HG03442 (cell line): ENCODE results near the gene BCAS3.

Experiments used
- ATAC-seq: cut with Tn5 transposase; IDR thresholded peaks from one replicate; pipeline ENCODE4 v1.9.1; 2021; ENCODE audit warnings: mild to moderate bottlenecking, moderate library complexity; ENCODE audit not compliant: unreplicated experiment

The BCAS3 gene

DNA sequence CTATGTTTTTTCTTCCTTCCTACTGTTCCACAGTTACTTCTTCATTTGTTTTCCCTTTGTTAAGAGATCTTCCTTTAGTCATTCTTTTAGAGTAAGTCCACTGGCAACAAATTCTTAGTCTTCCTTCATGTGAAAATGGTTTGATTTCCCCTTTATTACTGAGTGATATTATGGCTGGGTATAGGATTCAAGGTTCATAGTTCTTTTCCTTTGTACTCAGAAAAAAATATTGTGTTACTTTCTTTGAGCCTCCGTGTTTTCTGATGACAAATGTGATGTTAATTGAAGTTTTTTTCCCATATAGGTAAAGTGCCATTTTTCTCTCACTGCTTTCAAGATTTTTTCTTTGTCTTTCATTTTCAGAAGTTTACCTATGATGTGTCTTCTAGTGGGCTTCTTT, 438.9 kb downstream of the BCAS3 start:
- no peak for ATAC-seq

DNA sequence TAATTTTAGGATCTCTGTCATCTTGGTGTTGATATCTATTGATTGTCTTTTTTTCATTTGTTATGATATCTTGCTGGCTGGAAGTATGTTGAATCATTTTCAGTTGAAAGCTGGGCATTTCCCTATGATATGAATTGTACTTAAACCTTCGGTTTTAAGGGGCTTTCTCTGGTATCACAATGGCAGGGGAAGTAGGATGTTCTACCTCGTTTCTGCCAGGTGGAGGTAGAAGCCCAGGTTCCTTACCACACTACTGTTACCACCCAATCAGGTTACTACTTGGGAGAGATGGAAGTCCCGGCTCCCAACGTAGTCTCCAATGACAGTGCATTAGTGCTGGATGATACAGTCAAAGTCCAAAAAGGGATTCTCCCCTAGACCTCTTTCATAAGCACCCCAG, 440.3 kb downstream of the BCAS3 start:
- no peak for ATAC-seq

DNA sequence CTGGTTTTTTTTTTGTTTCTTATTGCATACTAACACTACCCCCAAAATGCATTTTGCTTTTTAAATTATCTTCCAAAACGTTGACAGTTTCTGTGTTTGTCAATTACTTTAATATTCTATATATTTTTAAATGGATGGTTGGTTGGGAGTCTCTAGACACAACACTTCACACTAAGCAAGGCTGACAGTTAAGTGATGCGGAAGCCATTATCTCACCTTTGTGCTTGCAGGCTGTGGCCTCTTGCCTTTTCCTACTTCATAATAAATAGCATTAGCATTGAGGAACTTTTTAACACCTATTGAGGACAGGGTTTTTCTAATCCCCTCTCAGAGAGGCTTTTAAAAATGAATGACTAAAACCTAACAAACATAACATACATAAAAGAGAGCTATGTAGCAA, 441.2 kb downstream of the BCAS3 start:
- no peak for ATAC-seq

DNA sequence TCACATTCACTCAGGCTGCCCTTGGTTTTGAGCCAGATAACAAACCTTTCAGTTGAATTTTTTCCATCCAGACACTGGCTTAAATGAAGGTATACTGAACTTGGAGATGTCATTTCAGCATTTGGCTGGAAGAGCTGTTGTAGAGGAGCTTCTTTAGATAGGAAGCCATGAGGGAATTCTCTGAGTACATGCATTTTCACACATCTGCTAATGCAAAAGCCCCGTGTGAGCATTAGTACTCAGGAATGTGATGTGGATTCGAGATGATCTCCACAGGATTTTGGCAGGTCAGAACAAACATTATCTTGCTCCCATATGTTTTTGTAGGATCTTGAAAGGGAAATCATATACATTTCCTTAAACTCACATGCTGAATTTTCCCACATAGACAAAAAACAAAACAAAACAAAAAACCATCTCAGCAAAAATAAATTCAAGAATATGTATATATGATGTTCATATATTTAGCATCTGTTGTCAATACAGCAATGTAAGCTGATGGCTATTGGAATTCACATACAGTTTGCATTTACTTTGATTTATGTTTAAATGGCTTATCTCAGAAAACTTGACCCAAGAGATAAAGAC, 444.8 kb downstream of the BCAS3 start:
- ATAC-seq = no peak

DNA sequence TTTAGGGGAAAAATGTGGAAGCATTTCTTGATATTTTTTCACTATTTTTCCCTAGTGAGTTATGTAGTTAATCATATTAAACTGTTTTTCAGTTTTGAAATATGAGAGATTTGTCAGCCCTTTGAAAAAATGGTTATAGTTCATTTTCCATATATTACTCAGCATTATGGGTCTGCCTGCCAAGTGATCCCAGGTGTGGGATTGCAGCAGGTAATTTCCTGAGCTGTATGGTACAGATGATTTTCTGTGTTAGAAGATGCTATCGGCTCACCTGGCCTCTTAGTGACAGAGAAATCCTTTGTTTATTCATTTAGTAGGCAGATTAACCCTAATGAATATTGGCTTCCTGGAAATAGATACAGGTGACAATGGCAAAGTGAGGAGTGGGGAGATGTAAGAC, 446.9 kb downstream of the BCAS3 start:
- ATAC-seq = no peak

DNA sequence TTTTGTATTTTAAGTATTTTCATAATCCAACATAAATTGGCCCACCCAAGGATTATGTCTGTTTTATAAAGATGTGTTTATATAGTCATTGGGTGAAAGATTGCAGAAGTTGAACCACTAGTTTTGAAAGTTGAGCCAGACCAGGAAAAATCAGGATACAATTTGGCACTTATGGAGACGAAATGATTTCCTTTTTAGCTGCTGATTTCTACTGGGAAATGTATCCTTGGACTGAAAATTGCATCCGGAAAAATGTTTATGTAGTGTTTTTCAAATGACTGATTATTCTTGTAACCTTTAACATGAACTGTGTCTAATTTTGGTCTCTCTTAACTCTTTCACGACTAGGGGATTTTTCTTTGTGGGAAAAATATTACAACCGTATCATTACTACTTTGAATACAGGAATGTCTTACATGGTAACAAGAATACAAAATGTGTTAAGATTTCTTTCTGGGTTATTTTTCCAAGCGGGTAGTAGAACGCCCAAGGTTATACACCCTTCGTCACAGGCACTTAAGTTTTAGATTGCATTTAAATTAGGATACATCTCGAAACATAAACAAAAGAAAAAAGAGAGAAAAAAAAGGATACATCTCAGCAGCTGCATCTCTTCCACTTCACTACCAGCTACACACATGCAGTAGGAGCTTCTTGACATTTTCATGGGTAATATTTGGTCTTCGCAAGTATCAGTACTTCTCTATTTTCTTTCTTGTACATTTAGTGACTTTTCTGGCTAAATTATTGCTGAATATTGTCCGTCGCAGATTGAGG, 449.0 kb downstream of the BCAS3 start:
- no peak for ATAC-seq

DNA sequence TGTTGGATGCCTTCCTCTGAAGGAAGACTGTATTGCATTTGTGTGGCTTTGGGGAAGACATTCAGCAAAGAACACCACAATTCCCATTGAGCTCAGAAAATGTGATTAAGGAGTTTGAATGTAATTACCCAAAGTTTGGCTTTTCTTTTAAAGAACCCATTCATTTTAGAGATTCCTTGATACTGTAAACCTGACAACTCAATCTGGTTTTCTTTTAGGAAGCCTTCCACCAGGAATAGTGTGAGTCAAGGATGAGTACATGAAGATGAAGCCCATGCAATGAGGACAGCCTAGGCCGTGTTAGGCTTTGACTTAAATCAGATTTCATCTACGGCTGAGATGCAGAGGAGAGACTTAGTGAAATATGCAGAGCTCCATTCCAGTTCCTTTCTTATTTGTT, 450.3 kb downstream of the BCAS3 start:
- no peak for ATAC-seq

DNA sequence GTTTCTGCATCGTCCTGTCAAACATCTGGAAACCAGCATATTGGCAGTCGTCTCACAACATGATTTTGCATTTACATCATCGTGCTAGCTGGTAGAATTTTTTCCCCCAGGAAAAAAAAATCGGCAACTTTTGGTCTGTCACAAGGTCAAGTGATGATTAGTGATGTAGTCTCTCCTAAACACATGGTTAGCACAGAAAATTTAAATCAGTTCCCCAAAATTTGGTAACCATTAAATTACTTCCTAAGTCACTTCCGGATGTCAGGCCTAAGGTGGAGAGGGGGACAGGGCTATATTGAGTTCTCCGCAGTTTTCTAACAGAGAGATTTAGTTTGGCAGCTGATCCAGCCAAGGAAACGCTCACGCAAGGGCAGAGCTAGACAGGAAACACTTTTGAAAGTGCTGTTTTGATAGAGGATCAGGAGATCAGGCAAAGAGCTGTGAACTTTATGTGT, 451.0 kb downstream of the BCAS3 start:
- ATAC-seq = no peak

DNA sequence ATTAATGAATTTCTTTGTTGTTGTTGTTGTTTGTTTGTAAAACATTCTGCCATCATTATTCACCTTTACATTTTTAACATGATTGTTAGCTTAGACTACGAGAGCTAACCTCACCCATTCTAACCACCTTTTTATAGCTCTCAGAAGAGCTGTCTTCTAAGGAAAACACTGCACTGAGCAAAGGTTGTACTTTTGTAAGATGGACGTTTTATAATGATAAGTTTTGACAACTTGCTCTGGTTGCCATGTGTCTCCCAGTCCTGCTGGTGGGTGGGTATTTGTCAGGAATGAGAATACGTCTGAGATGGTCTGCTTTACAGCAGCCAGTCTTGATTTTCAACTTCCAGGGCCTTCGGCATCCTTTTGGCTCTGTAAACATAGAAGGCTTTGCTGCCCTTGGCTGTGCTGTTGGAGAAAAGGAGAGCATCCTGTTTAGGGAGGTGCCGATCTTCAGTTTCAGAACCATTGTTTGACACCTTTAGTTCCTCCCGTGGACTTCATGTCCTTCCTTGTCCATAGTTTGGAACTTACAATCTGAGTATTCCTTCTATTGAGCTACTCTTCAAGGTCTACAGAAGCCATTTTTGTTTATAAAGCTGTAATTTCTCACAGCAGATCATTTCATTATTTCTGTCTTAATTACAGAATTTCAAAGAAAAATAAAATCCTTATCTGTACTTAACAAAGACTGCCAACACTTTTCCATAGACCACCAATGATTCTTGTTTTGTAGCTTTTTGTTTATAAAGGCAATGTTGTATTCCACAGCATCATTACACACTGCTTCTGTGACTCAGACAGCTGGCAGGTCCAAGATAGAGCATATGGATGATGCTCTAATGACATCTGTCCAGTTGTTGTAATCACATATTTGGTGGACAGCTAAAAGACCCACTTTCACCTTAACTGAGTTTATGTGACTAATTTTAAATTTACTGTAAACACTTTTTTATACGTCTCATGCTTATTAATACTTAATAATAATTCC, 451.9 kb downstream of the BCAS3 start:
- no peak for ATAC-seq

DNA sequence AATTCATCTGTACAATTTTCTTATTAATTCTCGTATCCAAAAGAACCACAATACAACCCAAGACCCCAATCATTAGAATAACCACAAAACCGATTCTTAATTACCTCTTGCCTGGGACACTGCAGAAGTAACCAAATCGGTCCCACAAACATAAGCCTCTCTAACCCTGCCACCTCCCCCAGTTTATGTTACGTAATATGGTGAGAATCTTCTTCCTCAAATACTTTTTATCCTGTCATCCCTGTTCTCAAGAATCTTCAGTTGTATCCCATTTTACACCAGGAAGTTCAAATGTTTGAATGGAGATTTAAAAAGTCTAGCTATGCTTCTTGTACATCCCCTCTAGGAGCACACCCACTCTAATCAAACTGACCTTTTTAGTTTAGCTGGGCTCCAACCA, 452.7 kb downstream of the BCAS3 start:
- ATAC-seq = no peak

DNA sequence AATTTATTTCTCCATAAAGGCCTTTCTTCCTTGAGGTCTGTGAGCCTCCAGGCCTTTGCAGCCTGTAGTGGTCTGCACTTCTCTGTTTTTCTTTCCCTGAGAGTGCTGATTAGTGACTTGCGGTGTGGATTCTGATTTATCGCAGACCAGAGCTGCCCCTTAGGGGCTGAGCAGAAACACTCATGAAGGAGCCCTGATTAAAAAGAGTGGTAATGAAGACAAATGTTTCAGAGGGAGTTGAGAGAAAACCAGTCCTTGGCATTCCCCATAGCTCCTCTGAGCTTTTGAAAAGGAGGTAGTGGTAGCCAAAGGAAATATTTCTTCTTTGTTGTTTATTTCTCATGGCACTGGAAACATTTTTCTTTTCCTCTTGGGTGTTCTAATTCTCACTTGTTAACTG, 453.9 kb downstream of the BCAS3 start:
- no peak for ATAC-seq

DNA sequence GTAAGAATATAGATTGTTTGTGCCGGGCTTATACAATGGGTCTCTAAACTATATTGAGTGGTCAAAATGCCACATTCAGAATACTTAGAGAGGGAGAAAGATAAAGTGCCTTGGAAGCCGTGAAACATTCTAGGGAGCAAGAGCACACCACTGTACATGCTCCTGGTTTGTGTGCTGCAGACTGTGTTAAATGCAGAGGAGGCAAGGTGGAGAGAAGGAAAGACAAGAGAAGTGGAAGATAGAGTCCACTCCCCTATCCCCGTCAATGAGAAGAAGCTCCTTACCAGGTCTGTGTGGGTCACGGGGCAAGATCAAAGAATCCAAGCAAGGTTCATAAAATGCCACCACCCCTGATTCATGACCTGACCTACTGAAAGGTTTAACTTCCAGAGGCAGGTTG, 454.9 kb downstream of the BCAS3 start:
- no peak for ATAC-seq

DNA sequence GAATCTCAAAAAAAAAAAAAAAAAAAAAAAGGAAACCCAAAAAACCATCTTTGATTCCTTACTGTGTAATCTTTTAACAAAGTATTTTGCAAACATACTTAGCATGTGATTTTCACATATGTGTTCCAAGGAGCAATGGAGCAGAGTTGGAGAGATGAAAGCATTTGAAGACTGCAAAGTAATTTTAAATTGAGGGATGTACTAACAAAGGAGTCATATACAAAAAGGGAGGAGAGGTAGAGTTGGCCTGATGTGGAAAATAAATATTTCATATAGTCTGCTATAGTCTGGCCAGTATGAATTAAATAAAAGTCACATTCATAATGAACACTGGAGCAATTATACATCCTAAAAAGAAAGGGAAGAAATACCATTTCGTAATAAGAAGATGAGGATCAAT, 456.2 kb downstream of the BCAS3 start:
- no peak for ATAC-seq

DNA sequence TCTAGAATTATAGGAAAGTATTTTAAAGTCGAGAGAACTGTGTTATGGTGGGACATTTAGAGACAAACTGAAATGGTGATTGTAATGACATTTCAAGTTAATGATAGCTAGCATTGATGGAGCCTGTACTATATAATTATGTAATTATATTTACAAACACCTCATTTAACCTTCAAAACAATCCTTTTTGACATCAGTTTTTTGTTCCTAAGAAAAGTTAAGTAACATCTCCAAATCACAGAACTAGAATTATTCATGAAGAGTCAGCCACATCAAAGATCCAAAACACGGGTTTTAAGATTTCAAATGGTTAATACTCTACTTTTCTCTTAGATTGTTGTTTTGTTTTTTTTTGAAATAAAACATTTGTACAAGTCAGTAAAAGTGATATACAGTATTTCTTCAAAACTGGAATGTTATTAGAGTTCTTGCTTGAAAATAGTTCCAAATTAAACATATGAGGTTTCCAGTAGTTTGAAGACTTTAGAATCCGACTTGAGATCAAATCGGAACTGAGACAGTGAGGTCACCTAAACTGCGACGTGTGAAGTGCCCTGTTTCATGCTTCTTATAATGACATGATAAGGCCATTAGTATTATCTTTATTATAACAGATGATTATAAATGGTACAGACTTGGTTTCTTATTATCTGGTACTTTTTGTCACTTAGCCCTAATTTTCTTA, 457.0 kb downstream of the BCAS3 start:
- ATAC-seq = no peak

DNA sequence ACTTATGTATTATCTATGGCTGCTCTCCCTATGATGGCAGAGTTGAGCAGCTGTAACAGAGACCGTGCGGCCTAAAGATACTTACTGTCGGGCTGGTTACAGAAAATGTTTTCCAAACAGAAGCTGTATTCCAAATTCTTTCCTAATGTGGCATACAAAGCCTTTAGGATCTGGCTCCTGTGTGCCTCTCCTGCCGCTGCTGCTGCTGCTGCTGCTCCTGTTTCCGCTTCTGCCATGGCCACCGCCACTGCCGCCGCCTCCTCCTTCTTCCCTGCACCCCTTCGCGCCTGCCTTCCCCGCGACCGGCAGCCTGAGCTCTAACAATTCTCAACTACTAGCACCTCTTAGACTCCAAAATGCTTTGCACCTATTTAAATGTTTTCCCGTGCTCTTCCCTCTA, 458.1 kb downstream of the BCAS3 start:
- no peak for ATAC-seq

DNA sequence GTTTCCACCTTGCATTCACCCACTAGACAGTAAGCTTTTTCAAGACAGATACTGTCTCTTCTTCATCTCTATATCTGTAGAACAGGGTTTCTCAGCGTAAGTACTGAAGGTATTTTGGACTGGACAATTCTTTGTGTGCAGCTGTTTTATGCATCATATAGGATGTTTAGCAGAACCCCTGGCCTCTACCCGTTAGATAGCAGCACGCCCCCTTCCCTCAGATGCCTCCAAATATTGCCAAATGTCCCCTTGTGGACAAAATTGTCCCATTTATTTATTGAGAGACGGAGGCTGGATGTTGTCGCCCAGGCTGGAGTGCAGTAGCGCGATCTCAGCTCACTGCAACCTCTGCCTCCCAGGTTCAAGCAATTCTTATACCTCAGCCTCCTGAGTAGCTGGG, 458.6 kb downstream of the BCAS3 start:
- ATAC-seq = no peak

DNA sequence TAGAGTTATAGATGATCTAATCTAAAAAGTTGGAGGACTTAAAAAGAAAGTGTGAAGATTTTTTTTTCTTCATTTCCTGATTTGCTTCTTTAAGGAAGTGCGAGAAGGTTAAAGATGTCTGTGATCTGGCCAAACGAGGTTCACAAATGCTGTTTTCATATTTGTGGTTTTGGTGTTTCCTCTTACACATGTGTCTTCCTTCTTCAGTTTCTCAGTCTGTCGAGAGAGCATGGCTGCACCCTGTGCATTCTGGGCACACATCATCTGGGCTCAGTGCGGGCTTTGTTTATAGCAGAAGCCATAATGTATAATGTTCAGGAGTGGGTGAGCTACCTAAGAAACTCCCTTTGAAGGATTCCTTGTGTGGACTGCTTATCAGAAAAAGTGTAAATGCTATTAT, 461.6 kb downstream of the BCAS3 start:
- ATAC-seq = peak; percentile 88

DNA sequence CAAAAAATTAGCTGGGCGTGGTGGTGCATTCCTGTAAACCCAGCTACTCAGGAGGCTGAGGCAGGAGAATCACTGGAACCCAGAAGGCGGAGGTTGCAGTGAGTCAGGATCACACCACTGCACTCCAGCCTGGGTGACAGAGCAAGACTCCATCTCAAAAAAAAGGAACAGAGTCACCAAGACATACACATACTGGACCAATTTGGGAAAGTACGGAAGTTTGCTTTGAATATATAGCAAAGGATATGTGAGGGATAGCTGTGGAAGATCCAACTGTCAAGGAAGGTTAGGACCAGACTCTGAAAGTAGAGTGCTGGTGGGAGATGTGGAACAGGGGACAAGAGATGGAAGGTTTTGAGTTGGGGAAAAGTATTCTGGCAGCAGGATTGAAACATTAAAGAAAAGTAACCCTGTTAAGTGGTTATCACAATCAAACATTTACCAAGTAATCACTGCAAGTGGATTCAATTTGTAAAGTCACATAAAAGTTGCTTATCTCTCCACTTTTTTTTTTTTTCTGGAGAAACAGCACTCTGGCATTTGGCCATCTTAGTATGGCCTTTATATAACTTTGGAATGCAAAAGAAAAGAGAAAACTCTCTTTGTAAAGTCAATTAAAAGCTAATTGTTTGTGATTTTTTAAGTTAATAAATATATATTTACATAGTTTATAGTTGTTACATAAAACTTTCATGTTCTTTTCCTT, 462.6 kb downstream of the BCAS3 start:
- no peak for ATAC-seq

DNA sequence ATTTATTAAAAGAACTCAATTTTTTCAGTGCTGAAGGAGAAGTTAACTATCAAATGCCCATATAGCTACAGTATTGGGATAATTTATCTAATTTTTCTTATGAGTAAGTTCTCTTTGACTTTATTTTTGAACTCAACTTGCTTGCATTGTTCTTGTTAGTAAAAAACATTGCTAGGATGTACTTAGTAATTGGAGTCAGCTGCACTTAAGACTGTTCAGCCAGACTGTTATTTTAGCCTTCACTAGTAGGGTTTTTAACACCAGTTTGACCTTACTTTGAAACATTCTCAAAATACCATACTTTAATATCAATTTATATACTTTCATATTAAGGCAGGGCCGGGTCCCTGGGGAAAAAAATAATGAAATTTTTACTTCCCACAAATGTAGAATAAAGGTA, 465.4 kb downstream of the BCAS3 start:
- no peak for ATAC-seq

DNA sequence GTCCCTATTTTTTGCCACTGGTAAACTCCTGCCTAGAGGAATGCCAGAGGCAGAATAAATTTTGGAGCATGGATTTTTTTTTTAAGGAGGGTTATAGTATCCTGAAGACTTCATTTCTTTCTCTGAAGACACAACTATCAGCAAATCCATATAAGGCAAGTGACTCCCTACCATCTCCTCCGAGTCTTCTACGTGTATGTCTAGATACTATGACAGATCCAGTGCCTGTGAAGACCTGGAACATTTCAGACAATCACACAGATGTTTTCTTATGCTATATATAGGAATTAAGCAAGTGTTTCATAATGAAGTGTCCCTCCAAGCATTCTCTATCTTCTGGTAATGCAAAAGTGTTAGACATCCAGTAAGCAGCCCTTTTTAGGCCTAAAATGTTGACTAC, 466.5 kb downstream of the BCAS3 start:
- no peak for ATAC-seq
